Aorta (tissue), 5 donors: ENCODE measurements around the gene RELB. TPM values are rescaled to one million over a fixed set of nuclear protein-coding genes. Genes with fewer than 3 reads are reported as not detected.

Experiments
- ATAC-seq: fragments of 200-7000 bp; cut with Tn5 transposase; one replicate; pipeline ENCODE4 v1.9.1; 2022; ENCODE audit warnings: moderate library complexity; ENCODE audit not compliant: low FRiP score
- DNase-seq, 2 donors: peaks; one replicate each; pipeline ENCODE4 v3.0.0-alpha.2; 2020
- H3K27ac ChIP-seq, 2 donors: one replicate each; pipeline ENCODE4 v1.5.1; 2013; ENCODE audit warnings: low read length in 2 of 2, mild to moderate bottlenecking in 2 of 2, moderate library complexity in 2 of 2, control low read depth in 1 of 2, inconsistent platforms in 1 of 2, low read depth in 1 of 2
- H3K27me3 ChIP-seq, 2 donors: one replicate each; pipeline ENCODE4 v1.6.1; 2013; ENCODE audit warnings: control low read depth in 1 of 2, low read length in 1 of 2, mild to moderate bottlenecking in 1 of 2, moderate library complexity in 1 of 2; ENCODE audit not compliant: insufficient read depth in 2 of 2, control insufficient read depth in 1 of 2
- H3K36me3 ChIP-seq, 2 donors: one replicate each; pipeline ENCODE4 v1.6.1; 2013; ENCODE audit warnings: control low read depth in 1 of 2, low read length in 1 of 2, mild to moderate bottlenecking in 1 of 2; ENCODE audit not compliant: insufficient read depth in 2 of 2, control insufficient read depth in 1 of 2
- H3K4me1 ChIP-seq, 2 donors: one replicate each; pipeline ENCODE4 v1.6.1; 2013; ENCODE audit warnings: low read length in 2 of 2, control low read depth in 1 of 2, mild to moderate bottlenecking in 1 of 2, moderate library complexity in 1 of 2; ENCODE audit not compliant: insufficient read depth in 2 of 2, control insufficient read depth in 1 of 2
- H3K4me3 ChIP-seq, 2 donors: one replicate each; pipeline ENCODE4 v1.5.1; 2013; ENCODE audit warnings: low read length in 2 of 2, control low read depth in 1 of 2, mild to moderate bottlenecking in 1 of 2
- H3K9me3 ChIP-seq: one replicate; pipeline ENCODE4 v1.6.1; 2013; ENCODE audit warnings: mild to moderate bottlenecking, low read length; ENCODE audit not compliant: control insufficient read depth
- WGBS, 2 donors: extraction: QIAGEN DNeasy Blood & Tissue Kit; methylation state at CpG; one replicate each; pipeline ENCODE4 v1.1.7; 2013; 5-methylcytosine and 5-hydroxymethylcytosine counted together
- intact Hi-C, 2 donors: fragments of 100-400 bp; cut with DNase I; formaldehyde crosslinking; loops; one replicate each; pipeline versions ENCODE4 v1.14.2 to v1.15.0; 2022
- polyA plus RNA-seq, 2 donors: library from polyadenylated mRNA; stranded (reverse); fragments of 200-250 nt; gene quantifications; one replicate each; pipeline ENCODE4 v1.2.3, GENCODE V29; 2013
- total RNA-seq, 2 donors: library from RNA; stranded (reverse); fragmentation: NEBNext Ultra II Directional; extraction: Animal tissue kit (Norgen Biotek cat#: 25700); gene quantifications; one replicate each; pipeline ENCODE4 v1.2.1, GENCODE V29; 2021
- donor health status: healthy with polysubstance abuse.
- donor health status: Bipolar disorder and iron deficiency.
- donor health status: DM: no; HTN: no; CAD: no.
- donor health status: DM: no; HTN: no; CAD: no.
- donor health status: DM: yes; HTN: yes; CAD: no.

The RELB gene
- total and polyA plus RNA-seq, 4 donors = 7.0 to 30.0 (median 15.4) TPM

GRCh38 chr19:45070214-45070613, 69.0 kb downstream of the RELB start:
- Histone ChIP-seq H3K27ac (no peak overlapping the region), H3K27me3 (no peaks in the 10 kb centered on the region), H3K4me3 (no peak overlapping the region), H3K4me1 (no peaks in the 10 kb centered on the region), H3K36me3 (peaks cover 3 to 9% of the 10 kb centered on the region in 2 donors), H3K9me3 (no peaks in the 10 kb centered on the region)
- intact Hi-C loops = no loop called here
- DNase-seq = no peak
- WGBS, 2 donors = 88 to 89% methylated on average over 6 of the region's 6 CpGs
- ATAC-seq = no peak

GRCh38 chr19:45070861-45071544, 69.7 kb downstream of the RELB start:
- intact Hi-C loops = no loop called here
- Histone ChIP-seq H3K9me3 (no peaks in the 10 kb centered on the region), H3K36me3 (peaks cover 3 to 9% of the 10 kb centered on the region in 2 donors), H3K27me3 (no peaks in the 10 kb centered on the region), H3K4me3 (no peak overlapping the region), H3K4me1 (no peaks in the 10 kb centered on the region), H3K27ac (no peak overlapping the region)
- DNase-seq = no peak
- 89 to 90% methylated on average over 19 of the region's 19 CpGs for WGBS, 2 donors
- ATAC-seq = no peak

- 94 to 96% methylated on average over 25 of the region's 25 CpGs for WGBS, 2 donors
- H3K27me3 ChIP-seq = no peaks in the 10 kb centered on the region
- H3K27ac ChIP-seq = no peak overlapping the region
- H3K4me1 ChIP-seq = no peaks in the 10 kb centered on the region
- H3K9me3 ChIP-seq = no peaks in the 10 kb centered on the region
- peaks cover 3 to 9% of the 10 kb centered on the region in 2 donors for H3K36me3 ChIP-seq
- no peak for DNase-seq
- intact Hi-C loops = no loop called here
- no peak overlapping the region for H3K4me3 ChIP-seq
- ATAC-seq = no peak
Measured at GRCh38 chr19:45071545-45071938, 70.3 kb downstream of the RELB start.

- DNase-seq (no peak), ATAC-seq (no peak)
- no peak overlapping the region for H3K4me3 ChIP-seq
- intact Hi-C loops = no loop called here
- 79 to 85% methylated on average over 34 of the region's 34 CpGs for WGBS, 2 donors
- no peaks in the 10 kb centered on the region for H3K9me3 ChIP-seq
- no peak overlapping the region for H3K27ac ChIP-seq
- peaks cover 2 to 9% of the 10 kb centered on the region in 2 donors for H3K36me3 ChIP-seq
- no peaks in the 10 kb centered on the region for H3K27me3 ChIP-seq
- H3K4me1 ChIP-seq = no peaks in the 10 kb centered on the region
Measured at GRCh38 chr19:45071969-45072790, 70.9 kb downstream of the RELB start.

GRCh38 chr19:45074744-45075300, 73.6 kb downstream of the RELB start:
- no peaks in the 10 kb centered on the region for H3K27me3 ChIP-seq
- DNase-seq = no peak
- H3K36me3 ChIP-seq = peaks cover under 1 to 2% of the 10 kb centered on the region in 2 donors
- intact Hi-C loops = loop anchor here in 1 of 2 donors (5.0 kb wide), 1 partner anchor 38 kb away; the partner anchor contains the start of gene CLASRP
- ATAC-seq = no peak
- 72 to 79% methylated on average over 11 of the region's 11 CpGs for WGBS, 2 donors
- no peaks in the 10 kb centered on the region for H3K4me1 ChIP-seq
- H3K4me3 ChIP-seq = no peak overlapping the region
- H3K9me3 ChIP-seq = no peaks in the 10 kb centered on the region
- H3K27ac ChIP-seq = no peak overlapping the region

GRCh38 chr19:45075301-45076028, 74.2 kb downstream of the RELB start:
- Histone ChIP-seq H3K9me3 (no peaks in the 10 kb centered on the region), H3K4me1 (no peaks in the 10 kb centered on the region), H3K27ac (no peak overlapping the region), H3K4me3 (no peak overlapping the region), H3K36me3 (peaks cover 0 to under 1% of the 10 kb centered on the region in 2 donors), H3K27me3 (no peaks in the 10 kb centered on the region)
- 24% methylated on average over 20 to 26 of the region's 26 CpGs for WGBS, 2 donors
- DNase-seq (peak; percentile 85 to 89), ATAC-seq (peak; percentile 53)
- intact Hi-C loops = loop anchor here in 1 of 2 donors (5.0 kb wide), 1 partner anchor 38 kb away; the partner anchor contains the start of gene CLASRP

- H3K4me3 ChIP-seq = no peak within 1 kb of the TSS
- no peaks in the 10 kb centered on the region for H3K27me3 ChIP-seq
- H3K4me1 ChIP-seq = no peaks in the 10 kb centered on the region
- no peaks in the 10 kb centered on the region for H3K9me3 ChIP-seq
- peak; percentile 82 to 89 for DNase-seq
- ATAC-seq = peak; percentile 59
- no peak within 1 kb of the TSS for H3K27ac ChIP-seq
- intact Hi-C loops = loop anchor here in 1 of 2 donors (5.0 kb wide), 1 partner anchor 39 kb away; the partner anchor contains the start of gene CLASRP
- WGBS, 2 donors = 2% methylated on average over 48 to 81 of the region's 81 CpGs
- H3K36me3 ChIP-seq = no peaks in the 10 kb centered on the region
Measured at GRCh38 chr19:45076029-45076850, 75.0 kb downstream of the RELB start, which contains the start of gene ZNF296. ZNF296 (minus strand) TSS chr19:45076478; CDS start chr19:45076373, 105 bp downstream.
